ENCODE measurements around the gene BMPR1A. TPM values are rescaled to one million over a fixed set of nuclear protein-coding genes. Genes with fewer than 3 reads are reported as not detected.
"Not testable (repeated sequence)": the region's sequence is repeated elsewhere in the genome, so short reads cannot be mapped to it uniquely, and the experiment has no call there.

The BMPR1A gene
- total and polyA plus RNA-seq, 2 of the 13 experiments (the other 11 are each of a cell fraction or from before 2014, with no cell fraction given): 17.8 to 44.2 TPM

DNA sequence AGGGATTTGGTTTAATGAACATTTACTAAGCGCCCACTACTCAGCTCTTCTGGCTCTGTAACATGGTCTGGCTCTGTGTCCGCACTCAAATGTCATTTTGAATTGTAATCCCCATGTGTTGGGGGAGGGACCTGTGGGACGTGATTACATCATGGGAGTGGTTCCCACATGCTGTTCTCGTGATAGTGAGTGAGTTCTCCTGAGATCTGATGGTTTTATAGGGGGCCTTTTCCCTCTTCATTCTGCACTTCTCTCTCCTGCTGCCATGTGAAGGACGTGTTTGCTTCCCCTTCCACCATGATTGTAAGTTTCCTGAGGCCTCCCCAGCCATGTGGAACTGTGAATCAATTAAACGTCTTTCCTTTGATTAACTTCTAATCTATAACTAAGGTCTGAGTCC lies 224.6 kb downstream of the BMPR1A start:
- ATAC-seq; BruUV-seq (replicated peaks); H3K27me3 ChIP-seq (ENCODE audit: control insufficient read depth in 1 of 2, insufficient read depth in 2 of 2, low read length in 2 of 2); H3K27ac ChIP-seq (ENCODE audit: extremely low read length, insufficient read depth, low read length); H2AFZ ChIP-seq (ENCODE audit: low read length); H3K36me3 ChIP-seq (replicated peaks in 1 of 2; ENCODE audit: control insufficient read depth in 1 of 2, insufficient read depth in 2 of 2, low read length in 2 of 2); intact Hi-C loops (cut with micrococcal nuclease; ENCODE audit: unreplicated experiment); H3K4me2 ChIP-seq (ENCODE audit: low read depth, low read length); in situ Hi-C loops (cut with HindIII; ENCODE audit: extremely low pct_ligation_motif_present, low pct_unique_long_range_greater_than_20kb); H3K4me1 ChIP-seq (ENCODE audit: insufficient read depth, low read length); FAIRE-seq; H3K9me3 ChIP-seq (ENCODE audit: low read length); POLR2A ChIA-PET; H3K9ac ChIP-seq (ENCODE audit: insufficient read depth, low read depth, low read length); DNase-seq (ENCODE audit: low spot score); H3K4me3 ChIP-seq (replicated peaks in 1 of 3; ENCODE audit: insufficient read depth in 1 of 3, low read depth in 2 of 3, low read length in 3 of 3); H4K20me1 ChIP-seq (ENCODE audit: insufficient read depth, low read length); CTCF ChIA-PET (ENCODE audit: low intra/inter-chr PET ratio, low total read pairs); H3K79me2 ChIP-seq (ENCODE audit: insufficient read depth, low read length): not testable (repeated sequence)
- 13% methylated on average over 5 of the region's 6 CpGs for WGBS (ENCODE audit: low lambda C conversion rate)

DNA sequence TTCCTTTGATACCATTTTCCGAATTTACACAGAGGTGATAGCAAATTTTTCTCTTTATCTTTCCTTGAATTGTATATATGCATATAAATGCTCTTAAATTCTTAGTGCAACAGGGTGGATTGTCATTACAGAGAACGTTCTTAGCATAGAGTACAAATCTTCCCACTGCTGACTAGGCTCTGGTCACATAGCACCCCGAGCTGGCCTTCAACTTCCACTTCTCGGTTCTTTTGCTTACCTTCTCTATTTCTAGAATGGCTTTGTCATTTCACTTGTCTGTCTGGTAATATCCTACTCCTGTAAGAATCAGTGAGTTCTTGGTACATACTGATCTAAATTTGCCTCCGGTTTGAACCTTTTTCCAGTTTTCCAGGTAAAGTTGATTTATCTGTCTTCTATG lies 225.3 kb downstream of the BMPR1A start:
- no peak overlapping the region for H3K4me2 ChIP-seq (ENCODE audit: low read depth, low read length)
- no peak overlapping the region for H2AFZ ChIP-seq (ENCODE audit: low read length)
- 35% methylated on average over 5 of the region's 5 CpGs for WGBS (ENCODE audit: low lambda C conversion rate)
- no peaks in the 10 kb centered on the region; a peak in 1 of 5 replicates for H3K27me3 ChIP-seq (ENCODE audit: control insufficient read depth in 1 of 2, insufficient read depth in 2 of 2, low read length in 2 of 2)
- FAIRE-seq: no peak
- no peak overlapping the region for H3K4me3 ChIP-seq (replicated peaks in 1 of 3; ENCODE audit: insufficient read depth in 1 of 3, low read depth in 2 of 3, low read length in 3 of 3)
- in situ Hi-C loops (cut with HindIII; ENCODE audit: extremely low pct_ligation_motif_present, low pct_unique_long_range_greater_than_20kb): no loop called here
- H3K36me3 ChIP-seq (replicated peaks in 1 of 2; ENCODE audit: control insufficient read depth in 1 of 2, insufficient read depth in 2 of 2, low read length in 2 of 2): no peaks in the 10 kb centered on the region
- no peaks in the 10 kb centered on the region for H3K79me2 ChIP-seq (ENCODE audit: insufficient read depth, low read length)
- H4K20me1 ChIP-seq (ENCODE audit: insufficient read depth, low read length): no peaks in the 10 kb centered on the region
- ATAC-seq: no peak
- POLR2A ChIA-PET: no interaction called here
- H3K9me3 ChIP-seq (ENCODE audit: low read length): no peaks in the 10 kb centered on the region
- no peak overlapping the region for H3K27ac ChIP-seq (ENCODE audit: extremely low read length, insufficient read depth, low read length)
- TF ChIP-seq THYN1 (CRISPR knock-in tag; IDR thresholded peaks at IDR 0.05; ENCODE audit: borderline replicate concordance, low read depth): no peak
- TF ChIP-seq, protein P1, sequence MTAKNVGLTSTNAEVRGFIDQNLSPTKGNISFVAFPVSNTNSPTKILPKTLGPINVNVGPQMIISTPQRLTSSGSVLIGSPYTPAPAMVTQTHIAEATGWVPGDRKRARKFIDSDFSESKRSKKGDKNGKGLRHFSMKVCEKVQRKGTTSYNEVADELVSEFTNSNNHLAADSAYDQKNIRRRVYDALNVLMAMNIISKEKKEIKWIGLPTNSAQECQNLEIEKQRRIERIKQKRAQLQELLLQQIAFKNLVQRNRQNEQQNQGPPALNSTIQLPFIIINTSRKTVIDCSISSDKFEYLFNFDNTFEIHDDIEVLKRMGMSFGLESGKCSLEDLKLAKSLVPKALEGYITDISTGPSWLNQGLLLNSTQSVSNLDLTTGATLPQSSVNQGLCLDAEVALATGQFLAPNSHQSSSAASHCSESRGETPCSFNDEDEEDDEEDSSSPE (CRISPR knock-in tag; IDR thresholded peaks at IDR 0.05): no peak
- no peak for TF ChIP-seq SOX6 (IDR thresholded peaks at IDR 0.05)
- no peak for TF ChIP-seq SOX6 (CRISPR knock-in tag; IDR thresholded peaks at IDR 0.05)
- no peak for TF ChIP-seq ZNF782 (CRISPR knock-in tag; IDR thresholded peaks at IDR 0.05; ENCODE audit: borderline replicate concordance)
- no peak for TF ChIP-seq YY1 (IDR thresholded peaks at IDR 0.05; ENCODE audit: insufficient read depth, insufficient replicate concordance, low read depth, low read length)
- intact Hi-C loops (cut with micrococcal nuclease; ENCODE audit: unreplicated experiment): no loop called here
- no TSS peak for BruUV-seq (replicated peaks)
- H3K9ac ChIP-seq (ENCODE audit: insufficient read depth, low read depth, low read length): no peak overlapping the region
- H3K4me1 ChIP-seq (ENCODE audit: insufficient read depth, low read length): no peaks in the 10 kb centered on the region
- DNase-seq (ENCODE audit: low spot score): no peak
- CTCF ChIA-PET (ENCODE audit: low intra/inter-chr PET ratio, low total read pairs): no interaction called here

Small RNA genes lying within 50 kb of the gene (small RNA-seq; reads per million reads assigned to genes)
- gene RNU1-19P (ENCODE audit: insufficient read depth in 2 of 3, insufficient read length in 3 of 3, low read depth in 2 of 3, low replicate concordance in 1 of 3): 0 to 2.9 (median 0.20) reads per million in 3 experiments

Other genes with a start within 250 kb of the BMPR1A start
- 43.5 and 64.9 TPM in 2 replicates for gene WAPL, start 234.8 kb upstream of the BMPR1A start, total RNA-seq (2016; rRNA removed; fragmentation: Illumina TruSeq; extraction: Trizol)
- gene WAPL, start 234.8 kb upstream of the BMPR1A start, polyA plus RNA-seq (2011; rRNA removed): 12.3 and 13.2 TPM in 2 replicates
- not detected in 2 replicates for gene OPN4, start 102.1 kb upstream of the BMPR1A start, total RNA-seq (2016; rRNA removed; fragmentation: Illumina TruSeq; extraction: Trizol)
- gene OPN4, start 102.1 kb upstream of the BMPR1A start, polyA plus RNA-seq (2011; rRNA removed): not detected in 2 replicates
- not detected in 2 replicates for gene LDB3, start 88.1 kb upstream of the BMPR1A start, total RNA-seq (2016; rRNA removed; fragmentation: Illumina TruSeq; extraction: Trizol)
- not detected in 2 replicates for gene LDB3, start 88.1 kb upstream of the BMPR1A start, polyA plus RNA-seq (2011; rRNA removed)
- 0.04 TPM in 1 of 2 replicates, not detected in the other for gene MMRN2, start 201.0 kb downstream of the BMPR1A start, total RNA-seq (2016; rRNA removed; fragmentation: Illumina TruSeq; extraction: Trizol)
- gene MMRN2, start 201.0 kb downstream of the BMPR1A start, polyA plus RNA-seq (2011; rRNA removed): 0.03 TPM in 1 of 2 replicates, not detected in the other
- gene SNCG, start 202.0 kb downstream of the BMPR1A start, total RNA-seq (2016; rRNA removed; fragmentation: Illumina TruSeq; extraction: Trizol): 0.22 TPM in 1 of 2 replicates, not detected in the other
- 0.86 and 0.91 TPM in 2 replicates for gene SNCG, start 202.0 kb downstream of the BMPR1A start, polyA plus RNA-seq (2011; rRNA removed)
- gene ADIRF, start 211.9 kb downstream of the BMPR1A start, total RNA-seq (2016; rRNA removed; fragmentation: Illumina TruSeq; extraction: Trizol): 0.40 and 0.44 TPM in 2 replicates
- gene ADIRF, start 211.9 kb downstream of the BMPR1A start, polyA plus RNA-seq (2011; rRNA removed): 0.13 TPM in 1 of 2 replicates, not detected in the other

All from HepG2 (cell line).